Measurements from ENCODE around the gene NDUFA6.
A peak's percentile ranks its signal among the peaks of the same experiment; 100 is the strongest.

The NDUFA6 gene

DNA sequence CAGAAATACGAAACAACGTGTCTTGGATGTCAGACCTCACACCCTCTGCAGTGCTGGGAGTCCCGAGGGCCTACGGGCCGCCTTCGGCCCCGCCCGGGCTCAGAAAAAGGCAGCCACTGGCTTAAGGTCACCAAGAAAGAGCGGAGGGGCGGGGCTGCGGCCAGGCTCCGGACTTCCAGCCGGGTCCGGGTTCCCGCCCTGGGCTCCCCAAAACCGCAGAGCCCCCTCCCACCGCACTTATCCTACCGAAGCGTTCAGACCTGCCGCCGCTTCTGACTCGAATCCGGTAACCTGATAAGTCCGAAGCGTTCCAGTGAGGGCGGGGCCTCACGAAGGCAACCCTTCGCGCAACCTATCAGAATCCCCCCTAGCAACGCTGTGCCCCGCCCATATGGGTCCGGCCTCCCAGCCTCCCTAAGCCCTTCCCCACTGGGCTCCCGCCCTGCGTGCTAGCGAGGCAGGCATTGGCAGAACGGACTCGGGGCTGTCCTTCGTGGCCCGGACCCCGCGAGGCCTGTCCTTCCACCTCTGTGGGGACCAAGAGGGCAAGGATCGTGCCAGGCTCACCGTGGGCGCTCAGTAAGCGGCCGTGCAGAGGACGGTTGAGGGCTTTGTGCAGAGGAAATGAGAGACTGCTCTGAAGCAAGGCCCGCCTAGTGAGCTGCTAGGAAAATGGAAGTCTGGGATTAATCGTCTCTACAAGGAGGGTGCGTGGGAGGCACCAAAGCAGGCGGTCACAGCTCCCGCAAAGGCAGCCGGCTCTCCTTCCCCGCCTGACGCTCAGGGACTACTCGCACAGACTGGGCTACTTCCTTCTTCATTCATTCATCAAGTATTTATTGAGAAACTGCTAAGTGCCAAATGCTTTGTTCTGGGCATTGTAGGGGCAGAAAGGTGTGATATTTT lies 19.8 kb downstream of the NDUFA6 start, which contains the start of gene NAGA:
Gene NAGA (minus strand): TSS at position 296 of the 906 bp plus-strand sequence. CDS start 515 bp downstream, outside the sequence.
- peak; percentile 97 for DNase-seq (ENCODE audit: low read depth, low spot score)

- DNase-seq (ENCODE audit: low read depth, low spot score) = no peak
Measured at GRCh38 chr22:42069801-42070516, 20.6 kb downstream of the NDUFA6 start.

DNA sequence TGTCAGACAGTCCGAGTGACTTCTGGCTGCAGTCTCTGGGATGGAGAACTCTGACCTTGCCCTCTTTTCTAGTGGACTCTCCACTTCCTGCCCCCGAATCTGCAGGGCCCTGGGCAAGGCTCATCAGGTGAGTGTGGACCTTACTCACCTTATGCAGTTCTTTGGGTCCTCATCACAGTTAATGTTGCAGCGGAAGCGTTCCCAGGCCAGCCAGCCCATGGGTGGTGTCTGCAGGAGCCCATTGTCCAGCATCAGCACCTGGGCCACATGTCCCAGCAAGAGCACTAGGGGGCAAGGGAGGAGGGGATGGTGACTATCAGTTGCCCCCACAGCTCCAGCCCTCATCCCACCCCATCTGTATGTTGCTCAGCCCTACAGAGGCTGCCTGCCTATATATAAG lies 22.3 kb downstream of the NDUFA6 start:
- no peak for DNase-seq (ENCODE audit: low read depth, low spot score)

DNA sequence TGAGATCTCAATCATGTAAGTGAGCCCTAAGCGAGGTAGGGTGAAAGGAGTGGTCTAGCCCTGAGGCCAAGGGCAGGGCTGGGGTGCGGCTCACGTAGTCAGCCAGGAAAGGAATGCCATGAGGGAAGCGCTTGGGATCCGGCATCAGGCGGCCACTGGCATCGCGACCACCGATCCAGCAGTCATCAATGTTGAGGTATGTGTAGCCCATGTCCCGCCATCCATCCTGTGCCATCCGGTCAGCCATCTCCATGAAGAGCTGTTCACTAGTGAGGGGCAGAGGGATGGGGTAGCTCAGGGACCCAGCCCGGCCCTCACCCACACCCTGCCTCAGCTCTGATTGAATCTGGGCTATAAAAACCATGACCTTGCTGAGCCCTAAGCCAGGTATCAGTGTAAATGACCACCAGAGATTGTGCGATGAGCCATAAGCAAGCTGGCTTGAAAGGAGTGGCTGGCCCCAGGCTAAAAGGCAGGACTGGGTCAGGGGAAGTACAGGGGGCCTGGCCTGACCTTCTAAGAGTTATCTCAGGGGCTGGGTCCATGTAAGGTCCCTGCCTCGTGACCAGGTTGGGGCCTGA lies 22.8 kb downstream of the NDUFA6 start:
- DNase-seq (ENCODE audit: low read depth, low spot score) = no peak

- no peak for DNase-seq (ENCODE audit: low read depth, low spot score)
Measured at GRCh38 chr22:42066937-42067336, 23.6 kb downstream of the NDUFA6 start.

DNA sequence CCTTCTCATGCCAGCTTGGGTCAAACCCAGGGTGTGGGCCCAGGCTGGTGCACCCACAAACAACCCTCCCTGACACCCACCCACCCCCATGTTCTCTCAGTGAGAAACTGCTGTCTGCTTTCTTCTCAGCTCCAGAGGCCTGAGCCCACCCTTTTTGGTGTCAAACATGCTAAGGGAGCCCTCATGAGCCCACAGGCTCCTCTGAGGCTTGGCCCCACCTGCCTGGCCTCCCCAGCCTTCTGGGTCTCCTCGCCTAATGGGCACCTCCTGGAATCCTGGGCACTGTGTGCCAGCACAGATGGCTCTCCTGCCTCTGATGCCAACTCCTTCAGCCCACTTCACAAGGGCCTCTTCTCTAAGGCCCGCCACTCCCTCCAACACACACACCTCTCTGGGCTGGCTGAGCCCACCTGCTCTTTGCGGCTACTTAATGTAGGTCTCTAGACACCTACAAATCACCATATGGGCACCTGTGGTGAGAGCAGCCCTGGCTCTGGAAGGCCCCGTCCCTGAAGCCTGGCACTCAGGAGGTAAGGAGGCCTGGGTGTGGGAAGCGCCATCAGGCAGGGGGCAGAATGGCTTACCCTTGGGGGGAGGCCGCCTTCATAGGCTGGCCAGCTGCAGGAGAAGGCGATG lies 24.3 kb downstream of the NDUFA6 start:
- DNase-seq (ENCODE audit: low read depth, low spot score) = no peak

- peak; percentile 69 for DNase-seq (ENCODE audit: low read depth, low spot score)
Measured at GRCh38 chr22:42065438-42066125, 25.0 kb downstream of the NDUFA6 start.

- DNase-seq (ENCODE audit: low read depth, low spot score) = no peak
Measured at GRCh38 chr22:42064629-42065028, 25.9 kb downstream of the NDUFA6 start.

GRCh38 chr22:42062506-42063170 lies 27.9 kb downstream of the NDUFA6 start:
- no peak for DNase-seq (ENCODE audit: low read depth, low spot score)

GRCh38 chr22:42061041-42061440 lies 29.5 kb downstream of the NDUFA6 start:
- no peak for DNase-seq (ENCODE audit: low read depth, low spot score)

GRCh38 chr22:42060489-42060888 lies 30.1 kb downstream of the NDUFA6 start:
- DNase-seq (ENCODE audit: low read depth, low spot score) = no peak

DNA sequence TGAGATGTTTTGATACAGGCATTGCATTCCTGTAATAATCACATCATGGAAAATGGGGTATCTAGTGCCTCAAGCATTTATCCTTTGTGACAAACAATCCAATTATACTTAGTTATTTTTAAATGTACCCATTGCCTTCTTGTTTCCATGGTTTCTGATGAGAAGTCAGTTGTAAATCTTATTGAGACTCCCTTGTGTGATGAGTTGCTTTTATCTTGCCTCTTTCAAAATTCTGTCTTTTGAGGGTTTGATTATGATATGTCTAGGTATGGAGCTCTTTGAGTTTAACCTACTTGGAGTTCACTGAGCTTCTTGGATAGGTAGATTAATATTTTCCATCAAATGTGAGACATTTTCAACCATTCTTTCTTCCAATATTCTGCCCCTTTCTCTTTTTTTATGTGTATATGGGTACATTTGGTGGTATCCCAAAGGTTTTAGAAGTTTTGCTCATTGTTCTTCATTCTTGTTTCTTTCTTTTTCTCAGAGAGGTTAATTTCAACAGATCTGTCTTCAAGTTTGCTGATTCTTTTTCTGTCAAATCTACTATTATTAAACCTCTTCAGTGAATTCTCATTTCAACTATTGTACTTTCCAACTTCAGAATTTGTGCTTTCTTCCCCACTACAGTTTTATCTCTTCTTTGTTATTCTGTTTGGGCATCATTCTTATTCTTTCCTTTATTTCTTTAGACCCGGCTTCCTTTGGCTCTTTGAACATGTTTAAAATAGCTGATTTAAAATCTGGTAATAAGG lies 33.6 kb downstream of the NDUFA6 start:
- no peak for DNase-seq (ENCODE audit: low read depth, low spot score)

GRCh38 chr22:42052765-42053164 lies 37.8 kb downstream of the NDUFA6 start:
- DNase-seq (ENCODE audit: low read depth, low spot score) = no peak

DNA sequence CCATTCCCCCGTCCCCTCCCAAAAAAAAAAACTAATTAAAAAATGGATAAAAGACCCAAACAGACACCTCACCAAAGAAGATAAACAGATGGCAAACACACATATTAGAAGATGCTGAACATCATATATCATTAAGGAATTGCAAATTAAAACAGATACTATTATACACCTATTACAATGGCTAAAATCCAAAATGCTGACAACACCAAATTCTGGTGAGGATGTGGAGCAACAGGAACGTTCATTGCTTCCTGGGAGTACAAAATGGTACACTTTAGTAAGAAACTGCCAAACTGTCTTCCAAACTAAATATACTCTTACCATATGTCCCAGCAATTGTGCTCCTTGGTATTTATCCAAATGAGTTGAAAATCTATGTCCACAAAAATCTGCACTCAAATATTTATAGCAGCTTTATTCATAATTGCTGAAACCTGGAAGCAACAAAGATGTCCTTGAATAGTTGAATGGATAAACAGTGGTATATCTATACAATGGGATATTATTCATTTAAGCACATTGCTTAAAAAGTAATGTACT lies 39.9 kb downstream of the NDUFA6 start:
- DNase-seq (ENCODE audit: low read depth, low spot score) = no peak

DNA sequence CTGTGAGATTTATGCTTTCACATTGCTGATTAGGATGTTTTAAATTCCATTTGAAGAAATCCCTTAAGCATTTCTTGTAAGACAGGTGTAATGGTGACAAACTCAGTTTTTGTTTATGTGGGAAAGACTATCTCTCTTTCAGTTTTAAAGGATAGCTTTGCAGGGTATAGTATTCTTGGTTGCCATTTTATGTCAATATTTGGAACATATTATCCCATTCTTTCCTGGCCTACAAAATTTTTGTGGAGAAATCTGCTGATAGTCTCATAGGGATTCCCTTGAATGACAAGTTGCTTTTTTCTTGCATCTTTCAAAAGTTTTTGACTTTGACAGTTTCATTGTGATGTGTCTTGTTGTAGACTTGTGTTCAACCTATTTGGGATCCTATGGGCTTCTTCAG lies 48.8 kb downstream of the NDUFA6 start:
- DNase-seq (ENCODE audit: low read depth, low spot score) = no peak

DNA sequence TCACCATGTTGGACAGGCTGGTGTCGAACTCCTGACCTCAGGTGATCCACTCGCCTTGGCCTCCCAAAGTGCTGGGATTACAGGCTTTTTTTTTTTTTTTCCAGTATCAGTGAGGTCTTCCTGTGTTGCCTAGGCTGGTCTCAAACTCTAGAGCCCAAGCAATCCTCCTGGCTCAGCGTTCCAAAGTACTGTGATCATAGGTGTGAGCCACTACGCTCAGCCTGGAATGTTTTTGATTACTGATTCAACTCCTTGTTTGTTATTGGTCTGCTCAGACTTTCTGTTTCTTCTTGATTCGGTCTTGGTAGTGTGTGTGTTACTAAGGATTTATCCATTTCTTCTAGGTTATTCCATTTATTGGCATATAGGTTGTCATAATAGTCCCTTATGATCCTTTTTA lies 51.3 kb downstream of the NDUFA6 start:
- no peak for DNase-seq (ENCODE audit: low read depth, low spot score)
